Measurements from ENCODE around the gene EMB.
"Not testable (repeated sequence)": the region's sequence is repeated elsewhere in the genome, so short reads cannot be mapped to it uniquely, and the experiment has no call there.

The EMB gene, protein sequence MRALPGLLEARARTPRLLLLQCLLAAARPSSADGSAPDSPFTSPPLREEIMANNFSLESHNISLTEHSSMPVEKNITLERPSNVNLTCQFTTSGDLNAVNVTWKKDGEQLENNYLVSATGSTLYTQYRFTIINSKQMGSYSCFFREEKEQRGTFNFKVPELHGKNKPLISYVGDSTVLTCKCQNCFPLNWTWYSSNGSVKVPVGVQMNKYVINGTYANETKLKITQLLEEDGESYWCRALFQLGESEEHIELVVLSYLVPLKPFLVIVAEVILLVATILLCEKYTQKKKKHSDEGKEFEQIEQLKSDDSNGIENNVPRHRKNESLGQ

DNA sequence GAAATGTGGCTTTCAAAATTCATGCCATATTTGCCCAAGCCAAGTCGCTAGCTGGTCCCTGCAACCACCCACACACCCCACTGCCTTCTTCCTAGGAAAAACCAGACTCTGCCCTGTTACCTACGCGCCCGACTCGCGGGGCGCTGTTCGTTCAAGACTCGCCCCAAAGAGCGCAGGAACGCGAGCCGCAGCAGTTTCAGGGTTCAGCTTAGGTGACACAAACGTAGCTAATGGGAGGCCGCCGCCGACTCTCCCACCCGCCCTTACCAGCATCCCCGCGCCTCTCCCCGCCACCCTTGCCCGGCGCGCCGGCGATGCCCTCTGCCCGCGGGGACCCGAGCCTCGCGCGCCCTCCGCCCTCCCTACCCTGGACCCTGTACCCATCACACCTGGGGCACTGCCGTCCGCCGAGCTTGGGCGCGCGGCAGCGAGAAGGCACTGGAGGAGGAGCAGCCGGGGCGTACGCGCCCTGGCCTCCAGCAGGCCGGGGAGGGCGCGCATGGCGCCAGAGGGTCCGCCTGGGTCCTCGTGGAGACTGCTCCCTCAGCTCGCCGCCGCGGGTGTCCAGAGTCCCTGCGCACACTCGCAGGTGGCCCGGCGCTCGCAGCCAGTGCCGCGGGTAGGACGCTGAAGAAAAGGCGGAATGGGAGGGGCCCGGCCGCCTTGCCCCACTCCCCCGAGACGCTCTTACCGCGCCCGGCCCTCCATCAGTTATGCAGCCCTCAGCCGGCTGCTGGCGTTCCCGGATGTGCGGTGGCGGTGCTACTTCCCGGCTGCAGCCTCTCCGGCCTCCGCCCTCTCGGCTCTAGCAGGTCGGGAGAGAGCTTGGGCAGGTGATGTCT, at the start of gene EMB:
TSS of gene EMB (minus strand) at position 638 of the 842 bp plus-strand sequence. CDS start at position 501, 137 bp downstream.
- DNase-seq, result peak; percentile 90

DNA sequence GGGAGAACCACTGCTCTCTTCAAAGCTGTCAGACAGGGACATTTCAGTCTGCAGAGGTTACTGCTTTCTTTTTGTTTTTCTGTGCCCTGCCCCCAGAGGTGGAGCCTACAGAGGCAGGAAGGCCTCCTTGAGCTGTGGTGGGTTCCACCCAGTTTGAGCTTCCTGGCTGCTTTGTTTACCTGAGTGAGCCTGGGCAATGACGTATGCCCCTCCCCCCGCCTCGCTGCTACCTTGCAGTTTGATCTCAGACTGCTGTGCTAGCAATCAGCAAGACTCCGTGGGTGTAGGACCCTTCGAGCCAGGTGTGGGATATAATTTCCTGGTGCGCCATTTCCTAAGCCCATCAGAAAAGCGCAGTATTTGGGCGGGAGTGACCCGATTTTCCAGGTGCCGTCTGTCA, 48.4 kb upstream of the EMB start:
- DNase-seq, result not testable (repeated sequence)

DNA sequence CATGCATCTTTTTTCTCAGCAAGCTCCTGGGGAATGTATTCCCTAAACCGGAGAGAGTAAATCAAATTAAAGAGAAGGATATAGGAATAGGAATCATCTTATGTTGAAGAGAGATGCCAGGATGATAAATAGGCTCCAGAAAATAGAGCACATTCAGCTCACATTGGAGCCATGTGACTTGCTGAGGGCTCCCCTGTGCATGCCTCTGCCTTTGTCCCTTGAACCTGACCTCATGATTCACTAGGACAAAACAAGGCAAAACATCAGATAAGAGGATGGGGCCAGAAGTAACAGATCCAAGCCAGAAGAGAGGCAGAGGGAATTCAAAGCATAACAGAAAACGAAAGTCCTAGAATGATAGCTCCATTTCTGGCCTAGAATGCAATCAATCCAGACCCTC, 37.7 kb upstream of the EMB start:
- DNase-seq, result not testable (repeated sequence)

DNA sequence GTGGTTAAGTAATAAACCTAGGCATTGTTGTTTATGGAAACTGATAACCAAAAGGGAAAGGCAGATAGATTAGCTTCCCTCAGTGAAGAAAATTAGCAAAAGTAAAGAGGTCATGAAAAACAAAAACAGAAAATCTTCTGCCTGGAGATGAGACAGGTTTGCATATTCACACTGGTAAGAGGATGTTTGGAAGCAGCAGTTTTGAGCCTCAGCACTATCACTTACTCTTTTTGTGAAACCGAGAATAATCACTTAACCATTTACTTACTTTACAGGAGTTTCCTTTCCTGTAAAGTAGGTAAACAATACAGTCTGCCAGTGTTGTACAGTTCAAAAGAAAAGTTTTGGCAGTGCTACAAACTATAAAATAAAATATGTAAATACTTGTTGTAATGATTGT, 35.5 kb upstream of the EMB start:
- peak; percentile 13 for DNase-seq

DNA sequence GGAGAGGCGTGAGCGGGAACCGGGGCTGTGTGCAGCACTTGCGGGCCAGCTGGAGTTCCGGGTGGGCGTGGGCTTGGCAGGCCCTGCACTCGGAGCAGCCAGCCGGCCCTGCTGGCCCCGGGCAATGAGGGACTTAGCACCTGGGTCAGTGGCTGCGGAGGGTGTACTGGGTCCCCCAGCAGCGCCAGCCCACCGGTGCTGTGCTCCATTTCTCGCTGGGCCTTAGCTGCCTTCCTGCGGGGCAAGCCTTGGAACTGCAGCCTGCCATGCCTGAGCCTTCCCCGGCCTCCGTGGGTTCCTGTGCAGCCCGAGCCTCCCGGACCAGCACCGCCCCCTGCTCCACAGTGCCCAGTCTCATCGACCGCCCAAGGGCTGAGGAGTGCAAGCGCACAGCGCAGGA, 23.9 kb upstream of the EMB start:
- DNase-seq, result not testable (repeated sequence)

GRCh38 chr5:50463726-50464125, 22.6 kb upstream of the EMB start:
- DNase-seq, result no peak

DNA sequence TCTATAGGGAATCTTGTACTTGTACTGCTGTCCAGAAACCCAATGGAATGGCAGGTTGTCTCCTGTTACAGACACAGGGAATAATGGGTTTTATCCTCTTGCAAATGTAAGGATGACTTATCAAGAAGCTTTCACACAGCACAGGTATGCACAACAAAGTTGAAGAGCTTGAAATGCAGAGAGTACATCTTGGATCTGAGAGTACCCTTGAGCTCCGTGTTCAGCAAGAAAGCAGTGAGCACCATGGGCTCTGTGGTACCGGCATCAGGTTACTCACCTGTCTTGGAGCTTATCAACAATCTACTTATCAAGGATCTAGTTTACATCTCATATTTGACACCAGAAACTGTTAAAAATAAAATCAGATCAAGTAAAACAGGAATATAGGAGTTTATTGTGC, 22.0 kb upstream of the EMB start:
- no peak for DNase-seq

DNA sequence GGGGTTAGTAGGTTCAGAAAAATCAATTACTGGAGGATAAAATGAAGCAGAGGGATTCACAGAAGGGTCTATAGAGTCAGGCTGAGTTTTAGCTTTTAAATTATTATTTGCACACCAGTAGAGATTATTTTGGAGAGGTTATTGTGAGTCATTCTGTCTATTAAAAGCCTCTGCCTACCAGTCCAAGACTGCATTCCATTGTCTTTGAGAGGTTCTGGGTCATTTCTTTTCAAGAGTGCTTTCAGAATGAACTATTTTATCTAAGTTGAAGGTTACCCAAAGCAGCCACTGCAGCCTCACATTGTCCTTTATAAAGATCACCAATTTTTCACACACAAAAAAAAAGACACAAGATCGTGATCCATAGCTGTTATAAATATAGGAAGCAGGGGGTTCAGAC, 21.5 kb upstream of the EMB start:
- not testable (repeated sequence) for DNase-seq

- not testable (repeated sequence) for DNase-seq
These were observed 17.3 kb upstream of the EMB start for GRCh38 chr5:50458372-50458771.

GRCh38 chr5:50449241-50449640, 8.2 kb upstream of the EMB start:
- not testable (repeated sequence) for DNase-seq

- no peak for DNase-seq
These were observed 6.9 kb upstream of the EMB start for GRCh38 chr5:50447941-50448340.

DNA sequence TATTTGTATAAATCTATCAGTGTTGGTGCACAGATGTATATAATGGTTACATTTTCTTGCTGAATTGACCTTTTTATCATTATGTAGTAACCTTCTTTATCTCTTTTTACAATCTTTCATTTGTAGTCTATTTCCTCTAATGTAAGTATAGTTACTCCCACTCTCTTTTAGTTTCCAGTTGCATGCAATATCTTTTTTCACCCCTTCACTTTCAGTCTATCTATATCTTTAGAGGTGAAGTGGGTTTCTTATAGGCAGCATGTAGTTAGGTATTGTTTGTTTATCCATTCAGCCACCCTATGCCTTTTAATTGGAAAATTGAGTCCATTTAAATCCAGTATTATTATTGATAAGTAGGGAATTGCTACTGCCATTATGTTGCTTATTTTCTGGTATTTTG, 6.1 kb upstream of the EMB start:
- no peak for DNase-seq

DNA sequence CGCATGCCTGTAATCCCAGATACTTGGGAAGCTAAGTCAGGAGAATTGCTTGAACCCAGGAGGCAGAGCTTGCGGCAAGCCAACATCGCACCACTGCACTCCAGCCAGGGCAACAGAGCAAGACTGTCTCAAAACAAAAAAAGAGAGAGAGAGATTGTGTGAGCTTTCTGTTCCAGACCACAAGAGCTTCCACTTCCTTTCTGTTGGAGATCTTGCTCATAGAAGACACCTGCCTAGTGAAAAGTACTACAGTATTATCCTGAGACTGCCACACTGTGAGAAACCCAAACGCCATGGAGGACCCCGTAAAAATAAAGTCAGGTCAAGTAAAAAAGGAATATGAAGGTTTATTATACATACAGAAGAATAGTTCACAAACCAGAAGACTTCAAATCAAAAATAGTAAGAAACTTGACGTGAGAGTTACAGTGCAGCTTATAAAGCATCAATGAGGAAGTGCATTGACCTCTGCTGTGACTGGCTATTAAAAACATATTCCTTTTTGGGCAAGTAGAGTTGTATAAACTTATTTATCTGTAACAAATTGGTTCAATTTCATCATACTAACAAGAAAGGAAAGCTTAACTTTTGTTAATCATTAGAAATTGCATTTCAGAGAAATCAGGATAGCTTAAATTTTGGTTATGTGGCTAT, 4.3 kb upstream of the EMB start:
- DNase-seq, result peak; percentile 81

GRCh38 chr5:50442559-50443539, 1.8 kb upstream of the EMB start:
- not testable (repeated sequence) for DNase-seq

GRCh38 chr5:50441493-50441955, 436 bp upstream of the EMB start:
- no peak for DNase-seq

GRCh38 chr5:50439221-50439620, 1.9 kb downstream of the EMB start:
- DNase-seq, result no peak

- DNase-seq, result not testable (repeated sequence)
These were observed 3.0 kb downstream of the EMB start for GRCh38 chr5:50438060-50438459.

- peak; percentile 59 for DNase-seq
These were observed 5.9 kb downstream of the EMB start for GRCh38 chr5:50435168-50435567.

- not testable (repeated sequence) for DNase-seq
These were observed 9.8 kb downstream of the EMB start for GRCh38 chr5:50431133-50431904.

- DNase-seq, result not testable (repeated sequence)
These were observed 17.8 kb downstream of the EMB start for GRCh38 chr5:50423100-50423799.

Data from activated CD4-positive, alpha-beta T cell treated with anti-CD3 and anti-CD28 coated beads, Interleukin-10, Interleukin-2, amounts not matched to agents 100 ng/mL and 50 ng/mL, durations not matched to agents 16 hours and 8 hours (primary cell).